HepG2 (cell line): ENCODE results near the gene RNASE9. TPM values are rescaled to one million over a fixed set of nuclear protein-coding genes. Genes with fewer than 3 reads are reported as not detected.
A peak's percentile ranks its signal among the peaks of the same experiment; 100 is the strongest.

Source experiments
- ATAC-seq: fragments of 200-7000 bp; cut with Tn5 transposase; 3 replicates; pipeline ENCODE4 v1.9.1; 2020; ENCODE audit warnings: mild to moderate bottlenecking, moderate library complexity
- BruUV-seq: library from RNA; stranded (reverse); fragments of 400-500 nt; replicated peaks from 2 replicates; lab custom pipeline; 2021; lab: Mats Ljungman, UMichigan
- CTCF ChIA-PET: fragments of 300-600 bp; formaldehyde crosslinking; extraction: SDS; loops from one replicate; lab custom pipeline; 2021; ENCODE audit warnings: low total read pairs, inconsistent platforms, low intra/inter-chr PET ratio; lab: Yijun Ruan, JAX
- POLR2A ChIA-PET: fragments of 350-600 bp; sonication (Branson Sonifier 250); formaldehyde crosslinking; loops from one replicate; lab custom pipeline; 2020; ENCODE audit warnings: antibody characterized with exemption, inconsistent platforms; lab: Yijun Ruan, JAX
- DNase-seq: peaks from one replicate; pipeline ENCODE4 v3.0.0-alpha.2; 2015; ENCODE audit warnings: low spot score
- FAIRE-seq: peaks from 3 replicates; lab custom pipeline; 2011; peaks lifted over from hg19 to GRCh38; lab: Jason Lieb, UNC
- H2AFZ ChIP-seq: one replicate; pipeline ENCODE4 v1.6.1; 2011; ENCODE audit warnings: low read length, inconsistent platforms
- H3K27ac ChIP-seq: fragments of 300-600 bp; 3 replicates; pipeline ENCODE4 v1.8.0; 2011; ENCODE audit warnings: mixed run types, mild to moderate bottlenecking, mixed read lengths, low read length, inconsistent platforms; ENCODE audit not compliant: insufficient read depth; ENCODE audit errors: extremely low read length
- H3K27me3 ChIP-seq, 2 experiments: fragments of 200-600 bp in 1 of 2; 2 replicates in 1 of 2; 3 replicates in 1 of 2; pipeline versions ENCODE4 v1.6.0 to v1.8.0; 2011; ENCODE audit warnings: low read length in 2 of 2, mild to moderate bottlenecking in 2 of 2, moderate library complexity in 2 of 2, inconsistent platforms in 1 of 2; ENCODE audit not compliant: insufficient read depth in 2 of 2, control insufficient read depth in 1 of 2
- H3K36me3 ChIP-seq, 2 experiments: fragments of 200-600 bp in 1 of 2; replicated peaks in 1 of 2; 2 replicates in 1 of 2; 3 replicates in 1 of 2; pipeline versions ENCODE4 v1.5.1 to v1.8.0; 2011; ENCODE audit warnings: low read length in 2 of 2, inconsistent platforms in 1 of 2; ENCODE audit not compliant: insufficient read depth in 2 of 2, control insufficient read depth in 1 of 2
- H3K4me1 ChIP-seq: 2 replicates; pipeline ENCODE4 v1.5.1; 2012; ENCODE audit warnings: low read length, inconsistent platforms; ENCODE audit not compliant: insufficient read depth
- H3K4me2 ChIP-seq: 2 replicates; pipeline ENCODE4 v1.6.0; 2011; ENCODE audit warnings: low read depth, low read length, inconsistent platforms
- H3K4me3 ChIP-seq, 3 experiments: fragments of 200-600 bp in 1 of 3; sonication (generic), shearing (Covaris generic) in 1 of 3; replicated peaks in 1 of 3; 2 replicates each; pipeline ENCODE4 v1.5.1; 2011 to 2016; ENCODE audit warnings: low read length in 3 of 3, inconsistent platforms in 2 of 3, low read depth in 2 of 3, mild to moderate bottlenecking in 2 of 3, control low read depth in 1 of 3, mixed read lengths in 1 of 3; ENCODE audit not compliant: insufficient read depth in 1 of 3
- H3K79me2 ChIP-seq: one replicate; pipeline ENCODE4 v1.6.1; 2011; ENCODE audit warnings: low read length, inconsistent platforms; ENCODE audit not compliant: insufficient read depth
- H3K9ac ChIP-seq: 2 replicates; pipeline ENCODE4 v1.6.0; 2011; ENCODE audit warnings: mild to moderate bottlenecking, low read depth, low read length, inconsistent platforms; ENCODE audit not compliant: insufficient read depth
- H3K9me3 ChIP-seq: 2 replicates; pipeline ENCODE4 v1.5.1; 2012; ENCODE audit warnings: mild to moderate bottlenecking, low read length
- H4K20me1 ChIP-seq: 2 replicates; pipeline ENCODE4 v1.6.0; 2011; ENCODE audit warnings: inconsistent platforms, mild to moderate bottlenecking, low read length, moderate library complexity; ENCODE audit not compliant: insufficient read depth
- ATF7 ChIP-seq, 2 experiments: fragments of 450-650 bp in 1 of 2; sonication (generic) in 1 of 2; formaldehyde crosslinking in 1 of 2; IDR thresholded peaks; 2 replicates each; pipeline versions ENCODE4 v1.4.0 to v1.6.1; 2016 to 2020; ENCODE audit warnings: antibody characterized with exemption in 1 of 2, mild to moderate bottlenecking in 1 of 2, missing genetic modification reagents in 1 of 2
- CREB1 ChIP-seq, 2 experiments: fragments of 450-650 bp in 1 of 2; IDR thresholded peaks; 2 replicates each; pipeline ENCODE4 v1.6.1; 2016 to 2017; ENCODE audit warnings: control low read depth in 1 of 2, mild to moderate bottlenecking in 1 of 2, missing compliant biosample characterization in 1 of 2, missing genetic modification characterization in 1 of 2
- MED8 ChIP-seq: sonication (generic); formaldehyde crosslinking; IDR thresholded peaks from 2 replicates; pipeline ENCODE4 v1.8.1; 2023; ENCODE audit warnings: mild to moderate bottlenecking, missing genetic modification reagents; ENCODE audit not compliant: insufficient replicate concordance
- NFYB ChIP-seq: sonication (generic); formaldehyde crosslinking; IDR thresholded peaks from 2 replicates; pipeline ENCODE4 v1.4.0; 2020; ENCODE audit warnings: missing genetic modification reagents
- NR2C2 ChIP-seq: sonication (generic); formaldehyde crosslinking; IDR thresholded peaks from 2 replicates; pipeline ENCODE4 v1.4.0; 2020; ENCODE audit warnings: missing genetic modification reagents, mild to moderate bottlenecking, moderate library complexity, borderline replicate concordance
- NR2F6 ChIP-seq, 2 experiments: IDR thresholded peaks; 2 replicates each; pipeline ENCODE4 v1.6.1; 2016; ENCODE audit warnings: antibody characterized with exemption in 1 of 2, mild to moderate bottlenecking in 1 of 2
- ZBTB7A ChIP-seq: sonication (generic); formaldehyde crosslinking; IDR thresholded peaks from 2 replicates; pipeline ENCODE4 v1.8.0; 2022; ENCODE audit warnings: mild to moderate bottlenecking, missing genetic modification reagents
- ZNF615 ChIP-seq: sonication (generic); formaldehyde crosslinking; IDR thresholded peaks from 2 replicates; pipeline ENCODE4 v1.5.0; 2020; ENCODE audit warnings: mild to moderate bottlenecking, missing genetic modification reagents, borderline replicate concordance
- WGBS: methylation state at CpG from one replicate; pipeline ENCODE4 v1.1.6; 2017; ENCODE audit warnings: low lambda C conversion rate; 5-methylcytosine and 5-hydroxymethylcytosine counted together
- in situ Hi-C: cut with HindIII; loops from 2 replicates; pipeline ENCODE4 v1.10.0; 2017; ENCODE audit warnings: low pct_unique_long_range_greater_than_20kb; ENCODE audit not compliant: extremely low pct_ligation_motif_present
- intact Hi-C: fragments of 100-400 bp; cut with micrococcal nuclease; formaldehyde crosslinking; loops from one replicate; pipeline ENCODE4 v1.10.0; 2022; ENCODE audit not compliant: unreplicated experiment
- polyA plus RNA-seq, 8 experiments: library from polyadenylated mRNA; depleted of rRNA in 3 of 8; stranded (reverse) in 7 of 8; unstranded in 1 of 8; fragments of >200 nt; fragmentation: Illumina TruSeq in 4 of 8; extraction: Trizol in 4 of 8; gene quantifications; 2 replicates each; pipeline versions ENCODE4 v1.2.1 to v1.2.3, GENCODE V29; 2011 to 2016; ENCODE audit warnings: low read depth in 4 of 8, missing spikeins in 1 of 8, mixed read lengths in 1 of 8; ENCODE audit not compliant: insufficient read depth in 1 of 8
- total RNA-seq, 5 experiments: library from RNA; depleted of rRNA; stranded (reverse); fragments of >200 nt; fragmentation: Illumina TruSeq; extraction: Trizol; gene quantifications; 2 replicates each; pipeline ENCODE4 v1.2.3, GENCODE V29; 2016; ENCODE audit warnings: low read depth in 1 of 5

RNASE9 gene
- total and polyA plus RNA-seq, 2 of the 13 experiments (the other 11 are each of a cell fraction or from before 2014, with no cell fraction given) = not detected

- H3K4me1 ChIP-seq = no peaks in the 10 kb centered on the region
- DNase-seq (no peak), FAIRE-seq (no peak), ATAC-seq (peak; percentile 56; the same call in 1 of the 3 replicates)
- TF ChIP-seq NFYB (no peak), MED8 (no peak), ZBTB7A (CRISPR knock-in tag) (no peak), NR2F6 (IDR thresholded peaks at IDR 0.05) (peak; percentile 8; the same call in 1 of the 2 replicates), NR2F6 (CRISPR knock-in tag; IDR thresholded peaks at IDR 0.05) (no peak), NR2C2 (CRISPR knock-in tag) (0 out of 2 replicates have a peak, but pooled peaks have one; percentile 20)
- no peak overlapping the region for H2AFZ ChIP-seq
- no peaks in the 10 kb centered on the region for H3K79me2 ChIP-seq
- no peaks in the 10 kb centered on the region for H3K9me3 ChIP-seq
- H3K36me3 ChIP-seq = no peaks in the 10 kb centered on the region
- no peaks in the 10 kb centered on the region for H3K27me3 ChIP-seq
- H3K9ac ChIP-seq = no peak overlapping the region
- no peaks in the 10 kb centered on the region for H4K20me1 ChIP-seq
- no peak overlapping the region for H3K27ac ChIP-seq
- H3K4me2 ChIP-seq = peak overlapping the region; percentile 26; the same call in 1 of the 2 replicates
- POLR2A ChIA-PET = no interaction called here
- BruUV-seq = no TSS peak
- in situ Hi-C loops (no loop called here), intact Hi-C loops (no loop called here)
- CTCF ChIA-PET = no interaction called here
- no peak overlapping the region for H3K4me3 ChIP-seq
- WGBS = 43% methylated on average over 14 of the region's 14 CpGs
These were observed 18.1 kb upstream of the RNASE9 start for GRCh38 chr14:20578784-20579502.

- H3K9ac ChIP-seq = no peak overlapping the region
- H3K36me3 ChIP-seq = no peaks in the 10 kb centered on the region
- BruUV-seq = no TSS peak
- no peaks in the 10 kb centered on the region for H4K20me1 ChIP-seq
- ChIA-PET CTCF (no interaction called here), POLR2A (no interaction called here)
- no peak for DNase-seq
- WGBS = 6% methylated on average over 3 of the region's 3 CpGs
- no peaks in the 10 kb centered on the region for H3K79me2 ChIP-seq
- H3K27ac ChIP-seq = no peak overlapping the region
- no peak for TF ChIP-seq ZNF615
- peak; percentile 95 for TF ChIP-seq CREB1 (IDR thresholded peaks at IDR 0.05)
- no peak for TF ChIP-seq CREB1 (CRISPR knock-in tag; IDR thresholded peaks at IDR 0.05)
- TF ChIP-seq ATF7 (IDR thresholded peaks at IDR 0.05) = peak; percentile 98
- TF ChIP-seq ATF7 (CRISPR knock-in tag; IDR thresholded peaks at IDR 0.05) = no peak
- intact Hi-C loops (no loop called here), in situ Hi-C loops (no loop called here)
- H2AFZ ChIP-seq = no peak overlapping the region
- no peak overlapping the region for H3K4me3 ChIP-seq
- FAIRE-seq = no peak
- no peaks in the 10 kb centered on the region for H3K4me1 ChIP-seq
- no peak for ATAC-seq
- H3K9me3 ChIP-seq = no peaks in the 10 kb centered on the region
- no peaks in the 10 kb centered on the region for H3K27me3 ChIP-seq
- no peak overlapping the region for H3K4me2 ChIP-seq
These were observed 17.5 kb upstream of the RNASE9 start for GRCh38 chr14:20578325-20578724.
